Measurements from ENCODE around the gene RAB17.

The RAB17 gene

GRCh38 chr2:237536083-237536415, 54.5 kb downstream of the RAB17 start:
- no peak for DNase-seq (ENCODE audit: low spot score)

GRCh38 chr2:237535385-237536082, 55.0 kb downstream of the RAB17 start:
- DNase-seq (ENCODE audit: low spot score) = no peak

- DNase-seq (ENCODE audit: low spot score) = no peak
These were observed 56.2 kb downstream of the RAB17 start for GRCh38 chr2:237534380-237534779.

- DNase-seq (ENCODE audit: low spot score) = no peak
These were observed 56.8 kb downstream of the RAB17 start for GRCh38 chr2:237533668-237534161.

- no peak for DNase-seq (ENCODE audit: low spot score)
These were observed 58.4 kb downstream of the RAB17 start for GRCh38 chr2:237532160-237532559.

GRCh38 chr2:237530472-237531433, 59.8 kb downstream of the RAB17 start:
- no peak for DNase-seq (ENCODE audit: low spot score)

- no peak for DNase-seq (ENCODE audit: low spot score)
These were observed 60.8 kb downstream of the RAB17 start for GRCh38 chr2:237529452-237530402.

GRCh38 chr2:237527766-237528165, 62.8 kb downstream of the RAB17 start:
- no peak for DNase-seq (ENCODE audit: low spot score)

- no peak for DNase-seq (ENCODE audit: low spot score)
These were observed 63.3 kb downstream of the RAB17 start for GRCh38 chr2:237527233-237527632.

GRCh38 chr2:237525559-237526157, 64.9 kb downstream of the RAB17 start:
- no peak for DNase-seq (ENCODE audit: low spot score)

GRCh38 chr2:237524631-237525030, 65.9 kb downstream of the RAB17 start:
- DNase-seq (ENCODE audit: low spot score) = no peak

All from D341Med (cell line).